Cortex of kidney (tissue), 1 donor: ENCODE measurements around the gene TMOD4.

Source experiments
- DNase-seq: peaks from one replicate; lab custom pipeline; 2025; lab: John Stamatoyannopoulos, UW

TMOD4 gene

GRCh38 chr1:151142411-151143056 lies 33.2 kb downstream of the TMOD4 start:
- DNase-seq: no peak

- DNase-seq: no peak
Observed at GRCh38 chr1:151137789-151138188, 38.0 kb downstream of the TMOD4 start.

- no peak for DNase-seq
Observed at GRCh38 chr1:151135433-151136385, 40.1 kb downstream of the TMOD4 start.

GRCh38 chr1:151134991-151135390 lies 40.8 kb downstream of the TMOD4 start:
- no peak for DNase-seq

GRCh38 chr1:151134396-151134795 lies 41.4 kb downstream of the TMOD4 start:
- no peak for DNase-seq

GRCh38 chr1:151133018-151133806 lies 42.6 kb downstream of the TMOD4 start:
- DNase-seq: no peak

- DNase-seq: no peak
Observed at GRCh38 chr1:151132335-151133017, 43.3 kb downstream of the TMOD4 start.

GRCh38 chr1:151131701-151132334 lies 44.0 kb downstream of the TMOD4 start:
- DNase-seq: no peak

- no peak for DNase-seq
Observed at GRCh38 chr1:151130987-151131586, 44.7 kb downstream of the TMOD4 start.

- DNase-seq: no peak
Observed at GRCh38 chr1:151128800-151129199, 47.0 kb downstream of the TMOD4 start.

- no peak for DNase-seq
Observed at GRCh38 chr1:151124763-151125403, 50.9 kb downstream of the TMOD4 start.
